ENCODE measurements around the gene NPPA. TPM values are rescaled to one million over a fixed set of nuclear protein-coding genes. Genes with fewer than 3 reads are reported as not detected.

The NPPA gene
- total RNA-seq, 1 donor from 2014 or later, result not detected

GRCh38 chr1:11858613-11858967 is 11.0 kb upstream of the NPPA start, which contains the start of gene NPPB:
Gene NPPB (minus strand): TSS chr1:11858945. CDS start chr1:11858833, 112 bp downstream.
- H3K4me2 ChIP-seq, result peak within 1 kb of the TSS; percentile 55

GRCh38 chr1:11858158-11858557 is 10.6 kb upstream of the NPPA start:
- TF ChIP-seq, protein P1, sequence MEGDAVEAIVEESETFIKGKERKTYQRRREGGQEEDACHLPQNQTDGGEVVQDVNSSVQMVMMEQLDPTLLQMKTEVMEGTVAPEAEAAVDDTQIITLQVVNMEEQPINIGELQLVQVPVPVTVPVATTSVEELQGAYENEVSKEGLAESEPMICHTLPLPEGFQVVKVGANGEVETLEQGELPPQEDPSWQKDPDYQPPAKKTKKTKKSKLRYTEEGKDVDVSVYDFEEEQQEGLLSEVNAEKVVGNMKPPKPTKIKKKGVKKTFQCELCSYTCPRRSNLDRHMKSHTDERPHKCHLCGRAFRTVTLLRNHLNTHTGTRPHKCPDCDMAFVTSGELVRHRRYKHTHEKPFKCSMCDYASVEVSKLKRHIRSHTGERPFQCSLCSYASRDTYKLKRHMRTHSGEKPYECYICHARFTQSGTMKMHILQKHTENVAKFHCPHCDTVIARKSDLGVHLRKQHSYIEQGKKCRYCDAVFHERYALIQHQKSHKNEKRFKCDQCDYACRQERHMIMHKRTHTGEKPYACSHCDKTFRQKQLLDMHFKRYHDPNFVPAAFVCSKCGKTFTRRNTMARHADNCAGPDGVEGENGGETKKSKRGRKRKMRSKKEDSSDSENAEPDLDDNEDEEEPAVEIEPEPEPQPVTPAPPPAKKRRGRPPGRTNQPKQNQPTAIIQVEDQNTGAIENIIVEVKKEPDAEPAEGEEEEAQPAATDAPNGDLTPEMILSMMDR (IDR thresholded peaks at IDR 0.05), result no peak
- TF ChIP-seq EZH2 (IDR thresholded peaks at IDR 0.05) (no peak), EZH2phosphoT487 (IDR thresholded peaks at IDR 0.05) (no peak)
- Histone ChIP-seq H2AFZ (replicated peaks) (no peak overlapping the region), H3K4me2 (no peak overlapping the region), H3K36me3 (no peaks in the 10 kb centered on the region), H3K79me2 (ENCODE audit: low read depth) (no peaks in the 10 kb centered on the region), H3K4me3 (no peak overlapping the region), H3F3A (ENCODE audit: low read depth) (no peaks in the 10 kb centered on the region), H4K20me1 (ENCODE audit: low read depth) (peaks cover 16% of the 10 kb centered on the region), H3K27ac (no peak overlapping the region), H3K4me1 (no peaks in the 10 kb centered on the region), H3K9me3 (ENCODE audit: low read depth) (no peaks in the 10 kb centered on the region), H3K9ac (no peak overlapping the region), H3K27me3 (peaks cover 68% of the 10 kb centered on the region)
- H3K4me3 Mint-ChIP-seq, result no peak overlapping the region
- peaks cover 5% of the 10 kb centered on the region for H3K4me1 Mint-ChIP-seq
- no peak overlapping the region for H3K27ac Mint-ChIP-seq
- H3K36me3 Mint-ChIP-seq, result no peaks in the 10 kb centered on the region
- no peak for DNase-seq (ENCODE audit: low spot score)
- no peaks in the 10 kb centered on the region for H3K9me3 Mint-ChIP-seq
- H3K27me3 Mint-ChIP-seq (ENCODE audit: insufficient read depth, low read depth), result peaks cover 30% of the 10 kb centered on the region

More at GRCh38 chr1:11858613-11858967, 11.0 kb upstream of the NPPA start, which contains the start of gene NPPB:
- peaks cover 34% of the 10 kb centered on the region for H3K27me3 Mint-ChIP-seq (ENCODE audit: insufficient read depth, low read depth)
- H3K9me3 ChIP-seq (ENCODE audit: low read depth), result no peaks in the 10 kb centered on the region
- no peaks in the 10 kb centered on the region for H3F3A ChIP-seq (ENCODE audit: low read depth)
- no peaks in the 10 kb centered on the region for H3K36me3 Mint-ChIP-seq
- no peak within 1 kb of the TSS for H3K27ac ChIP-seq
- no peak within 1 kb of the TSS for H2AFZ ChIP-seq (replicated peaks)
- peak within 1 kb of the TSS; percentile 8 for H3K4me3 ChIP-seq
- no peak within 1 kb of the TSS for H3K9ac ChIP-seq
- H3K4me1 ChIP-seq, result no peaks in the 10 kb centered on the region
- DNase-seq (ENCODE audit: low spot score), result no peak
- H3K4me3 Mint-ChIP-seq, result no peak within 1 kb of the TSS
- peaks cover 68% of the 10 kb centered on the region for H3K27me3 ChIP-seq
- H3K79me2 ChIP-seq (ENCODE audit: low read depth), result no peaks in the 10 kb centered on the region
- H4K20me1 ChIP-seq (ENCODE audit: low read depth), result peaks cover 16% of the 10 kb centered on the region
- H3K36me3 ChIP-seq, result no peaks in the 10 kb centered on the region
- peaks cover 5% of the 10 kb centered on the region for H3K4me1 Mint-ChIP-seq
- no peaks in the 10 kb centered on the region for H3K9me3 Mint-ChIP-seq
- H3K27ac Mint-ChIP-seq, result no peak within 1 kb of the TSS
- TF ChIP-seq, protein P1 (IDR thresholded peaks at IDR 0.05), result no peak
- TF ChIP-seq EZH2phosphoT487 (IDR thresholded peaks at IDR 0.05) (no peak), EZH2 (IDR thresholded peaks at IDR 0.05) (no peak)

GRCh38 chr1:11857164-11857851 is 9.7 kb upstream of the NPPA start:
- Histone ChIP-seq H3K9me3 (ENCODE audit: low read depth) (no peaks in the 10 kb centered on the region), H3K4me1 (no peaks in the 10 kb centered on the region), H3K4me3 (no peak overlapping the region), H3F3A (ENCODE audit: low read depth) (no peaks in the 10 kb centered on the region), H3K4me2 (no peak overlapping the region), H3K9ac (no peak overlapping the region), H3K36me3 (no peaks in the 10 kb centered on the region), H2AFZ (replicated peaks) (no peak overlapping the region), H4K20me1 (ENCODE audit: low read depth) (peaks cover 16% of the 10 kb centered on the region), H3K27ac (no peak overlapping the region), H3K27me3 (peaks cover 62% of the 10 kb centered on the region), H3K79me2 (ENCODE audit: low read depth) (no peaks in the 10 kb centered on the region)
- H3K27ac Mint-ChIP-seq, result no peak overlapping the region
- H3K9me3 Mint-ChIP-seq, result no peaks in the 10 kb centered on the region
- no peaks in the 10 kb centered on the region for H3K36me3 Mint-ChIP-seq
- peak overlapping the region; percentile 67 for H3K4me3 Mint-ChIP-seq
- DNase-seq (ENCODE audit: low spot score), result no peak
- peaks cover 30% of the 10 kb centered on the region for H3K27me3 Mint-ChIP-seq (ENCODE audit: insufficient read depth, low read depth)
- H3K4me1 Mint-ChIP-seq, result peaks cover 3% of the 10 kb centered on the region
- TF ChIP-seq EZH2 (IDR thresholded peaks at IDR 0.05) (no peak), EZH2phosphoT487 (IDR thresholded peaks at IDR 0.05) (no peak)
- TF ChIP-seq, protein P1 (IDR thresholded peaks at IDR 0.05), result no peak
